NCI-H2171 (cell line): ENCODE results near the gene GPR35.
"Not testable (repeated sequence)": the region's sequence is repeated elsewhere in the genome, so short reads cannot be mapped to it uniquely, and the experiment has no call there.

Experiments used
- DNase-seq: peaks from one replicate; lab custom pipeline; 2025; lab: John Stamatoyannopoulos, UW

GPR35 gene

DNA sequence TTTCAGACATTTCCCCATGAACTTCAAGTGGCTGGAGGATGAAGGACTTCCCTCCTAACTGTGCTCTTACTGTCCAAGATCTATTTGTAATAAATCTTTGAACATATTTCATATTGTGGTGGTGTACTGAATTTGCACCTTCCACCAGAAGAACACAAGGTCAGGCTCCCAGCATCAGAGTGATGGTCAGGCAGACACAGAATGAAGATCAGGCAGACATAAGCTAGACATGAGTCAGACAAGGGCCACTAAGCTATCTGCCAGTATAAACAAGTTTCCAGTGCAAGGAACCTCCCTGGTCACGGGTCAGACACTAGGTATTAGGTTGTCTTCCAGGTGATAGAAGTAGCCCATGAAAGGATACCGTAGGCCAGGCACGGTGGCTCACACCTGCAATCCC is 37.4 kb downstream of the GPR35 start:
- no peak for DNase-seq

DNA sequence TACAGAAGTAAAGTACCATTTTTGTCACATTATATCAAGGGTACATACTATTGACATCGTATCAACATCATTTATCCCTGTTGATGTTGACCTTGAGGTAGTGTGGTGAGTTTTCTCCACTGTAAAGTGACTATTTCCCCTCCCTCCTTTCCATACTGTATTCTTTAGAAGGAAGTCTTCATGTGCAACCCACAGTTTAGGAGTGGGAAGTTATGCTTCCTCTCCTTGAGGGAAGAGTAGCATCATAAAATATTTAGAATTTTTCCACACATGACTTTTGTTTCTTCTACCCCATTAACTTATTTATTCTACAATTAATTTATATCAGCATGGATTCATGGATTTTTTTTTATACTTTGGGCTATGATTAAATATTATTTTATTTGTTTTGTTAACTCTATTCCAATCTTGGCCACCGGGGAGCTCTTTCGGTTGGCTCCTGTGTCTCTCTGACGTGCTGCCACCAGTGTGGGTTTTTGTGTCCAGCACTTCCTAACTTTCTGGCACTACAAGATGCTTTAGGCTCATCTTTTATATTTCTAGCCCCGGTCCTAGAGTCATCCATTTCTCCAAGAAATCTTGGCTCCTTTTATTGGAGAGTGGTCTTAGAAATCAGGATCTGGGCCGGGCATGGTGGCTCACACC is 38.4 kb downstream of the GPR35 start:
- no peak for DNase-seq

DNA sequence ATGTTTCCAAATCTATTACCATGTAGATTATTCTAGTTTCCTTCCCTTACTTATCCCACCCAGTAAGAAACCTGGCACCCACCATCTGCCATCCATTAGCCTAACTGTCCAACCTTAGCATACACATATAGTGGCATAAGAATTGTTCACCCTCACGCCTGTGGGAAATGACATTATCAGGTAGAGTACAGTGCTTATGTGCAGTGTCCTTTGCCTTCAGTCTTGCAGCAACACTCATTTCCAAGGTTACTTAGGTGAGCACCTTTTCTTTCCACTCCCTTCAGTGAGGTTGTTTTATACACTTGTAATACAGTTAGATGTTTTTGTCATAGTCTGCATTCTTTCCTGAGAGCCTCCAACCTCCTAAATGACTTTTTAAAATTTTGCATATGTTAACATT is 39.3 kb downstream of the GPR35 start:
- DNase-seq: no peak

DNA sequence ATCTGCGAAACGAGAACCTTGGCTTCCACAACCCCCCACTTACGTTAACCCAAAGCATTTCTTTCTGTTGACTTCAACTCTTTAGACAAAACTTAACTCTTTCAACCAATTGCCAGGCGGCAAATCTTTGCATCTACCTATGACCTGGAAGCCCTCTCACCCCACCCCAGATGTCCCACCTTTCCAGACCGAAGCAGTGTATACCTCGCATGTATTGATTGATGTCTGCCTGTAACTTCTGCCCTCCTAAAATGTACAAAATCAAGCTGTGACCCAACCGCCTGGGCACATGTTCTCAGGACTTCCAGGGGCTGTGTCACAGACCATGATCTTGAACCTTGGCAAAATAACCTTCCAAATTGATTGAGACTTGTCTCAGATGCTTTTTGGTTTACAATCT is 45.1 kb downstream of the GPR35 start:
- no peak for DNase-seq

DNA sequence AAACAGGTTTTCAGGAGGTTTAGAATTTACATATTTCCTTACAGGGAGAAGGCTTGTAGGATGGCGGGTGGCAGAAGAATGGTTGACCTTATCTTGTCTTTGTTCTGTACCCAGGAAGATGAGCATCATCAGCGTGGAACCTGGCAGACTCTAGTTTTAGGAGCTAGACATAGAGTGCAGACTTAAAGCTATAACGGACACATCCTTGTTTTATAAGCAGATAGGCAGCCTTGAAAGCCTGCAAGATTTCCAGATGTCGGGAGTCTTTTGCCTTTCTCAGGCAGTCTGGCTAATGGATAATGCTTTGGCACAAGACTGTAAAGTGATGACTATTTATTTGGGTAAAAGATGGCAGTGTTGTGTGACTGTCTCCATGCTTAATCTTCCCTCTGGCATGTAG is 45.7 kb downstream of the GPR35 start:
- DNase-seq: no peak

DNA sequence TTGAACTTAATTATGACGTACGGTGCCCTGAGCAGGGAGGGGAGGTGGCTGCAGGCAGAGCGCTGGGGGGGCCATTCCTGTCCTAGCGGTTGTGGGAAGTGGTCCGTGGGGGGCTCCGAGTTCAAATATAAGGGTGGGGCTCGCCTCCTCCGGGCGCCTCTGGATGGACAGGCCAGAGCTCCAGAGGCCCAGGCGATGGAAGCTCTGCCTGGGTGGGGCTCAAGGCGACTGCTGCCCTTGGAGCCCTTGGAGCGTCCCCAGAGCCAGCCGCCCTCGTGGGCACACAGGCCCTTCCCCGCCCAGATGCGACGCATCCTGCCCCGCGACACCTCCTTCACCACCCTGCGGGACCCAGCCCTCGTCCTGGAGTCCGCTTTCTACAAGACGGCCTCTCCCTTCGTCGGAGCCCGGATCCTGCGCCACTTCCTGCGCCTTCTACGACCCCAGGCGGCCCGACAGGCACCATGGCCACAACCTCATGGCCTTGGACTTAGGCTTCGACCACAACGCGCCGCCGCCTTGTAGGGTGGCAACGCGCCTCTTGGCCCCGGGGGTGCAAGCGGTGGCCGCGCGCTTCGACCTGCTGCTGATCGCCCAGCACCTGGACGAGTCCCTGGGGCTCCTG is 46.9 kb downstream of the GPR35 start:
- no peak for DNase-seq

DNA sequence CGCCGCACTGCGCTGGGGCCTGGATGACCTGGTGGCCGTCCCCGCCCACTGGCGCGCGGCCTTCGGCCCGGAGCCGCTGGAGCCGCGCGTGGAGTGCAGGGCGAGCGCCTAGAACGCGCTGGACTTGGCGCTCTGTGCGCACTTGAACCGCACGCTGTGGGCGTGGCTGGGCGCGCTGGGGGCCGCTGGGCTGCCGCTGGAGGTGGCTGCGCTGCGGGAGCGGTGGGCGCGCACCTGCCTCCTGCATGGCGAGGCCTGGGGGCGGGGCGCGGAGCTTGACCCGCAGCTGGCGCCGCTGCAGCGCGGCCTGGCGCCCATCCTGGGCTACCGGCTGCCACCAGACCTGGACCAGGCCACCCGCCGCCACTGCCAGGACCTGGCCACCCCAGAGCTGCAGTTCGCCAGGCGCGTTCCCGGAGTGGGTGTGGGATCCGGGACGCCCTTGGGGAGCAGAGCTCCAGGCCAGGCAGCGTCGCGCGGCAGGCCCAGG is 47.5 kb downstream of the GPR35 start:
- DNase-seq: no peak

DNA sequence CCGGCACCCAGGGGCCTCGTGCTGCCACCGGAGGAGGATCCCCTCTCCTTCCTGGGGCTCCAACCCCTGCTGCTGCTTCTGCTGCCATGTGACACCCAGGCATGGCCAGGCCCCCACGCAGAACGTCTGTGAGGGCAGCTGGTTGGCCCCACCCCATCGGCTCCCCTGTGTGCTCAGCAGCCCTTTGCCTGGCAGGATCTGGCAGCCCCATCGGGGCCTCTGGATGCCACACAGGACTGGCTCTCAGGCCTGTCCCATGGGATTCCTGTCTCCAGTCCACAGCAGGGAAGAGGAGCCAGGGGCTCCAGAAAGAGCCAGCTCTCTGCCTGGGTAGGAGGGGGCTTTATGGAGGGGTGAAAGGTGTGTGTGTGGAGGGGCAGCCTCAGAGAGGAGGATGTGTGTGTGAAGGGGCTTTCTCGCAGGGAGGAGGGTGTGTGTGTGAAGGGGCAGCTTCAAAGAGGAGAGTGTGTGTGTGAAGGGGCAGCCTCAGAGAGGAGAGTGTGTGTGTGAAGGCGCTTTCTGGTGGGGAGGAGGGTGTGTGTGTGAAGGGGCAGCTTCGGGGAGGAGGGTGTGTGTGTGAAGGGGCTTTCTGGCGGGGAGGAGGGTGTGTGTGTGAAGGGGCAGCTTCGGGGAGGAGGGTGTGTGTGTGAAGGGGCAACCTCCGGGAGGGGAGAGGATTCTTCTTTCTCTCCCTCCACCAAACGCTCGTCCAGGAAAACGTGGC is 49.3 kb downstream of the GPR35 start:
- not testable (repeated sequence) for DNase-seq

DNA sequence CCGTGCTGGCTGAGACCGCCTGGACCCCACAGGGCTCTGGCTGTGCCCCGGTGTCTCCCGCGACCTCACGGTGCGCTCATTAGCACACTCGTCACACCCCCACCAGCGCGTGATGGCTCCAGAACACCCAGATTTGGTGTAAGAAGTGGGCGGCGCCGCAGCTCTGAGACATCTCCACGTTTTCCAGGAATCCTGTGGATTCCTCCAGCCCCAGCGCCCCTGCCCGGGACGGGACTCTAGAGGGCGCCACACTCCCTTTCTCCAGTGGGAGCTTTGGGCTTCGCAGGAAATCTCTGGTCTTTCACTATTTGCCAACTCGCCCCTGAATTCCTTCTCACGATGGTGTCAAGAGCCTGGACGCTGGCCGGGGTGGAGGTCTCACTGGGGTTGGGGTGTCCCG is 50.1 kb downstream of the GPR35 start:
- not testable (repeated sequence) for DNase-seq

DNA sequence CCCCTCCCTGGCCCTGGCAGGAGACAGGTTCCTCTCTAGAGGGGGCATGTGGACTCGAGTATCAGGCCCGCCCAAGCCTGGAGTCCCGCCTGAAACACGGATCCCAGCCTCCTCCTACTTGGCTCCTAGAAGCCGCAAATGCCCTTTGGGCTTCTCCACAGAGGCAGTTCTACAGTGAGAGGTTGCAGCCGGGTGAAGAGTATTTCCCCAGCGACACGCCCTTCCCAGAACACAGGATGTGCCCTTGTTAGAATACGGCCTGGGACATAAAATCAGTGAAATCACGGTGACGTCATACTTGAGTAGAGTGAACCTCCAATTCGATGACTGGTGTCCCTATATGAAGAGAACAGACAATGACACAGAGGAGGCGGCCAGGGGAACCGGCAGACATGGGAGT is 52.8 kb downstream of the GPR35 start:
- not testable (repeated sequence) for DNase-seq

DNA sequence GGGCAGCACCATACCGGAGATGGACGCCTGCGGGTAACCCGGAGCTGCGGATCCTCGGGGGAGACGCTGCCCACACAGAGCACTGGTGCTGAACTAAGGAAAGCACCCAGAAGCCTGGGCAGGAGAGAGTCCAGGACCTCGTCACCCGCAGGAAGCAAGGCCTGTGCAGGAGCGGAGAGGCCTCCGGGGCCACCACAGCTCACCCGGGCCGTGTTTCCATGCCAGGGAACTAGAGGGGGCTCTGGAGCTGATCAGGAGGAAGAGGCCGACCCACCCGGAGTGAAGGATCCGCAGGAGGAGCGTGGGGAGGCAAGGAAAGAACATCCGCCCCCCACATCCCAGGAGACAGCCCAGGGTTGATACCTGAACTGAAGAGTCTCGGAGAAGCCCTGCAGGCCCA is 53.6 kb downstream of the GPR35 start:
- not testable (repeated sequence) for DNase-seq

DNA sequence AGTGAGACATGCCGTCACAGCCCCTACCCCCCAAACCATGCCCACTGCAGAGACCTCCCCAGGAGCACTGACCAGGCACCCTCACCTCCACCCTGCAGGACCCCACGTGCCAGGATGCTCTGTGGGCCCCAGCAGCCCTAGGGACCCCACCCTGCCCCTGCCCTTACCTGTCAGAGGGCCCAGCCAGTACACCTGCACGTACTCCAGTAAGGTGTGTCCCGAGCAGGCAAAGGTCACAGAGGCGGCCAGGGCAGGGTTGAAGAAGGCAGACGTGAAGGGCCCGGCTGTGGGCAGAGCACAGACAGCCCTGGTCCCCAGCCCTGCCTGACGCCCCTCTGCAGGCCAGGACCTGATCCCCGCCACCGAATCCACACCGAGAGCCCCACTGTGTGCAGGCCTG is 54.9 kb downstream of the GPR35 start:
- not testable (repeated sequence) for DNase-seq
